ENCODE measurements around the gene P2RX1.
A peak's percentile ranks its signal among the peaks of the same experiment; 100 is the strongest.

P2RX1 gene

DNA sequence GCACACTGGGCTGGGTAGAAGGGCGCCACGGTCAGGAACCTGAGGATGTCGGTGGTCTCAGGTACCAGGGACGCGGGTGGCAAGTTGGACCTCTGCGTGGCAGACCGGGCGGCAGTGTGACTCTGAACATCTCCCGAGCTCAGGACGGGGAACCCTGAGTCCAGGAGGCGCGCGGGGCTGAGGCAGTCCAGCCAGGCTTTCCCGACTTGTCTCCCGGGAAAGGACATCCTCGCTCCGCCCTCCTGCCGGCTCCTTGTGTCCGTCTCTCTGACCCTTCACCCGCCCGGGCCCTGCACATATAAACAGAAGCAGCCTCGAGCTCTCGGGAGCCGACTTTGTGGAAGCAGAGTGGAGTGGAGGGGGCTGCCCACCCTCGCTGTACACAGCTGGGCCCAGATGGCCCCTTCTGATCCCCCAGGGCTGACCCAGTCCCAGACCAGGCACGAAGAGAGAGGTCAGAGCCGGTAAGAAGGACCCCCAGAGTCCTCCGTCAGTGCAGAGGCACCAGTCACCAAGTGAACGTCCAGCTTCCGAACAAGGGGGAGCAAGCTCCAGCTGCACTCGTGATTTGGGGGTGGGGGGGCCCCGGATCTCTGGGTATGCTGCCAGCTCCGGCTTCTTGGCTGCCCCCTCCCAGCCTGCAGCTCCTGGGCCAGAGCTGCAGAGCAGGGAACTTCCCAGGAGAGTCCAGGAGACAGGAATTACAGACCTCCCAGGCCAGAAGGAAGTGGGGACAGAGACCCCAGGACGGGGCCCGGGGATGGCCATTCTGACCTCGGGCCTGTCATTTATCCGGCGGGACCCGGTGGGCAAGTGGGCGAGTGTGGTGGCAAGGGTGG is 8.5 kb upstream of the P2RX1 start:
- no peak for DNase-seq

- no peak for DNase-seq
These were observed 7.4 kb upstream of the P2RX1 start for GRCh38 chr17:3923466-3924190.

DNA sequence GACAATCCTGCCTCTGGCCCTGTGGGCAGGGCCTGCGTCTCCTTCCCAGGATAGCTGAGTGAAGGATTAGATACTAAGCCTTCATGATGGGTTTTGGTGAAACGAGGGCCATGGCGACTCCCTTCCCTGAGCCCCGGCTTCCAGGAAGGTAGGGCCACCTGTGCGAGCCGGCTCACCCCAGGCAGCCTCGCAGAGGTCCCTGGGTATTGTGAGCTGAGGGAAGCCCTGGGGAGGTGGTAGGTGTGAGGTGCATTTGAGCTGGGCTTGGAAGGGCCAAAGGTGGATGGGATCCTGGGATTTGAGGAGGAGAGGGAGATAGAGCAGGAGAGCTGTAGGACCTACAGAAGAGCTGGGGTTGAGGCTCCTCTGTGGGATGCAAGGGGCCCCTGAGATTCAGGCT is 6.5 kb upstream of the P2RX1 start:
- no peak for DNase-seq

DNA sequence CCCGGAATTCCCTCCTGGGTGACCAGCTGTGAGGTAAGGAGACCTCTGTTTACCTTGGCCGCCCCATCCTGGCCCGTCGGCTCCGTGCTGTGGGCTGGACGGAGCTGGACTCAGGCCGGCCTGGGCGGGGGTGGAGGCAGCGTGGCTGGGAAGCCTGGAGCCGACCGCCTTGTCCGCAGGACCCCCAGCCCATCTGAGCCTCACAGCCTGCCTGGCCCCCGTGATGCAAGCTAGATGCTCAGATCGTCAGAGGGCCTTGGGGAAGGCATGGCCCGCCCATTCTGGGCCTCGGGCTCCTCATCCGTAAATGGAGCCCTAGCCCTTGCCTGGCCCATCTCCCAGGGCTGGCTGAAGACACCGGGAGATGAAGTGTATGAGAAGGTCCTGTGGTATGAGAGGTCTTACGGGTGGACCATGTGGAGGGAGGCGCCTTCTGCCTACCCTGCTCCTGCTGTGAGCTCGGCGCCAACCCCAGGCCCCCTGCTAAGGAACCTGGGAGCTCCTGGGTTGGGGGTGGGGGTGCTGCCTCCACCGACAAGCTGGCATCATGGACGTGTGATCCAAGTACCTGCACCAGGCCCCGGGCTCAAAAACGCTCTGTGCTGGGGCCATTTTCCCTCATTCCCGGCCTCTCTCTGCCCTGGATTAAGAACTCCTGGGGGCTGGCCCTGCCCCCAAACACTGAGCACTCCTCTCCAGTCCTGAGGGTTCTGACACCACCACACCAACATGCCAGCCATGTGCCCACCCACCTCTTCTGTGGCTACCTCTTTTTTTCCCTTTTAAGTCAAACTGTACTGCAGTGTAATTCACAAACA is 5.4 kb upstream of the P2RX1 start:
- no peak for DNase-seq

DNA sequence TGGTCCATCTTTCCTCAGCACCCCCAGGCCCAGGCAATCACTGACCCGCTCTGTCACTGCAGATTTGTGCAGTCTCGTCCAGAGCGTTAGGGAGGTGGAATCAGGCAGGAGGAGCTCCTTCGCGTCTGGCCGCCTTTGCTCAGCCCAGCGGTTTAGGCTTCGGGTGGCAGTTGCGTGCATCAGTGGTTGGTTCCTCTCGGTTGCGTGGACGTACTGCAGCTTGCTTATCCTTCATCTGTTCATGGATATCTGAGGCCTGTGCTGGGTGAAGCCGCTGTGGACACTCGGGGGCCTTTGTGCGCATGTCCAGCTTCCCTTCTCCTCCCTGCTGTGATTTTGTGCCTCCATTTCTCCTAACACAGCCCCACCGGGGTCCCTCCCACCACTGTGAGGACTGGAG is 4.7 kb upstream of the P2RX1 start:
- DNase-seq, result no peak

GRCh38 chr17:3919123-3919624 is 2.9 kb upstream of the P2RX1 start:
- no peak for DNase-seq

- DNase-seq, result no peak
These were observed 2.3 kb upstream of the P2RX1 start for GRCh38 chr17:3918372-3919122.

- DNase-seq, result no peak
These were observed 1.2 kb upstream of the P2RX1 start for GRCh38 chr17:3917391-3917931.

DNA sequence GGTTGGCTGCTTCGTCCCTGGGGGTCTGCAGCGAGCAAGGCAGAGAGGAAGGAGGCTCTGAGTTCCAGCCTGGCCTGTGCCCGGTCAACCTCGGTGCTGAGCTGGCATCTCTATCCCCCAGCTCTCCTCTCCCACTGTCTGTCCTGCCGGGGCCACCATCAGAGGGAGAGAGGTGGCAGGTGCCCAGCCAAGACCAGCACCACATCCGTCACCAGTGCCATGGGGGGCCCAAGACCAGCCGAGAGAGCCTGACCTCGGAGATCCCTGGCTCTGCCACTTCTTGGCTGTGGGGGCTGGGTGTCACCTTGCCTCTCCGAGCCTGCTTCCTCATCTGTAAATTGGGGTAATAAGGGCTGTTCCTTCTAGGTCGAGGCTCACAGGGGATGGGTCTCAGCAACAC is 560 bp upstream of the P2RX1 start:
- no peak for DNase-seq

GRCh38 chr17:3915581-3915994 is 677 bp downstream of the P2RX1 start:
- no peak for DNase-seq

DNA sequence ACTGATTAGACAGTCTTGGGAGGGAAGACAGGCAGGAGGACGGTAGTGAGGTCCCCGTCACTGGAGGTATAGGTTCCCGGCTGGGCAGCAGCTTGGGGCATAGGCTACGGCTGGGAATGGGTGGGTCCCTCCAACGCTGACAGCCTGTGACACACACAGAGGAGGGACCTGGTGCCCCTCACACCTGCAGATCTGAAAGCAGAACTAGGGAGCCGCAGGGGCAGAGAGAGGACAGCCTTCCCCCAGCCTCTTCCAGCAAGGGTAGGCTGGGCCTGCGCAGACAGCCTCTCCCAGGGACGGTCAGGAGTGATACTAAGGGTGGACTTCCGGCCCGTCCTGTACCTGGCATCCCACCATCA is 2.0 kb downstream of the P2RX1 start:
- DNase-seq, result no peak

GRCh38 chr17:3913531-3914311 is 2.5 kb downstream of the P2RX1 start:
- DNase-seq, result peak; percentile 87

DNA sequence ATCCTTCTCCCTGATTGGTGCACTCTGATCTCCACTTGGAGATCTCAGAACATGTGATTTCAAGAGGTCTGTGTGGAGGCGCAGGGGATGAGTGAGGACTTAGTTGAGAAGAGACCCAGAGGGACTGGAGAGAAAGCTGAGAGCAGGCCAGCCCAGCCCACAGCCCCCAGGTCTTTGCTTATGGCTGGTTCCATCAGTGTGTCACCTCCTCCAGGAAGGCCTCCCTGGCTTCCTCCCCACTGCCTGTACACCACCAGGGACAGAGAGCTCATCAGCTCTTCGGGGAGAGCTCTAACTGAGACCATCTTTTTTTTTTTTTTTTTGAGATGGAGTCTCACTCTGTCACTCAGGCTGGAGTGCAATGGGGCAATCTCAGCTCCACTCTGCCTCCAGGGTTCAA is 3.4 kb downstream of the P2RX1 start:
- DNase-seq, result no peak

DNA sequence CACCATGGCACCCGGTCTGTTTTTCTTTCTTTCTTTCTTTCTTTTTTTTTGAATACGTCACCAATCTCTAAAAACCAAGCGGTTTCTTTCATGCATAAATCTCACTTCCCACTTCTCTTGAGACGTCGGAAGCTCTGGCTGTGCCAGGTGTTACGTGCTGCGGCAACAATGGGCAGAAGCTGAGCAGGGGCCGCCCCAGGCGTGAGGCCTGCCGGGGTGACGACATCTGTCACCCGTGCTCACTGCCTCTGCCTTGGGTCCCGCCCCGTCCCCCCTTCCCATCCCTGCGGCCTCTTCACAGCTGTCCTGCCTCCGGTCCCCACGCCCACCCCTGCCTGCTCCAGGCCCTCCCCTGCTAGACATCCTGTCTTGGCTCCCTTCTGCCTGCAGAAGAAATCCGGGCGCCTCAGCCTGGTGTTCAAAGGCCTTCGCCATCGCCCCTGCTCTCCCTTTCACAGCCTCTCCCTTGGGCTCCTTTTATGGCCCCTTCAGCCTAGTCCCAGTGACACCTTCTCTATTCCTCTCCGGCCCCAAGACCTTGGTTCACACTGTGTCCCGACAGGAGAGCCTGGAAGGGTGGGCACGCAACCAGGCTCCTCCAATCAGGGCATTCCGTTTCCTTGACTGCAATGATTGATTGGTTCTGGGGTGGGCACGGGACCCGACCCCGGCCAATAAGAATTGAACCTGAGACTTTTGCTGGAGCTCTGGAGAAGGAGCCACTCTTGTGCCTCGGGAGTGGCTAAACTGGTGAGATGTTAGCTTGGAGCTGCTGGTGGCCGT is 4.8 kb downstream of the P2RX1 start:
- DNase-seq, result peak; percentile 80

GRCh38 chr17:3910420-3911270 is 5.6 kb downstream of the P2RX1 start:
- DNase-seq, result no peak

GRCh38 chr17:3909257-3909656 is 7.0 kb downstream of the P2RX1 start:
- DNase-seq, result no peak

- no peak for DNase-seq
These were observed 8.6 kb downstream of the P2RX1 start for GRCh38 chr17:3907483-3908216.

- DNase-seq, result no peak
These were observed 9.4 kb downstream of the P2RX1 start for GRCh38 chr17:3906881-3907280.

DNA sequence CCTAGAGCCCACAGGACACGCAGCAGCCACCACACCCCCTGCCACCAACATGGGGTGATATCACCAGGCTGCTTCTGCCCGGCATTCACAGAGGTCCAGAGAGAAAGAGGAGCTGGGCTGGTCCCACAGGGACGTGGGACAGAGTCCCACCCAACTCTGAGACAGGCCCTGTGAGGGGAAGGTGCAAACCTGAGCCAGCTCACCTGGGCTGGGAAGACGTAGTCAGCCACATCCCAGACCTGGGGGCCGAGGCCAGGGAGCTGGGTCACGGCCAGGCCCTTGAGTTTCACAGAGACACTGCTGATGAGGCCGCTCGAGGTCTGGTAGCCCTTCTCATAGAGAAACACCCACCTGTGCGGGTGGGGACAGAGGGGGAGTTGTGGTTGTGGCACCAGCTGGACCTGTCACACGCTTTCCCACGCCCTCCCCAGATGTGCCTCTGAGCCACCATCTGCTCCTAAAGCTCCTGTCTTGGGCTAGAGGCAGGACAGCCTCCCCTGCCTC is 11.2 kb downstream of the P2RX1 start:
- DNase-seq, result no peak

Measured in CD4-positive, alpha-beta T cell treated with Interleukin-17A for 4 hours (primary cell).